Hippocampal formation (tissue), 2 donors: ENCODE data around the gene FGF6.
A peak's percentile ranks its signal among the peaks of the same experiment; 100 is the strongest.
"Not testable (repeated sequence)": the region's sequence is repeated elsewhere in the genome, so short reads cannot be mapped to it uniquely, and the experiment has no call there.

Experiments
- DNase-seq, 2 donors: peaks; one replicate each; lab custom pipeline; 2025; lab: John Stamatoyannopoulos, UW

Gene FGF6

GRCh38 chr12:4445156-4446101, at the start of gene FGF6:
FGF6 (minus strand) TSS chr12:4445815; CDS start chr12:4445570, 245 bp downstream.
- DNase-seq, result no peak

GRCh38 chr12:4490973-4491372, 45.4 kb upstream of the FGF6 start:
- no peak for DNase-seq

GRCh38 chr12:4489556-4489955, 43.9 kb upstream of the FGF6 start:
- DNase-seq, result no peak

- peak in 1 of 2 donors; percentile 43 for DNase-seq
Observed at GRCh38 chr12:4486980-4487379, 41.4 kb upstream of the FGF6 start.

- DNase-seq, result no peak
Observed at GRCh38 chr12:4486049-4486699, 40.6 kb upstream of the FGF6 start.

GRCh38 chr12:4483885-4484823, 38.5 kb upstream of the FGF6 start:
- DNase-seq, result no peak

GRCh38 chr12:4482936-4483335, 37.3 kb upstream of the FGF6 start:
- no peak for DNase-seq

- DNase-seq, result no peak
Observed at GRCh38 chr12:4478933-4479332, 33.3 kb upstream of the FGF6 start.

- DNase-seq, result no peak
Observed at GRCh38 chr12:4477129-4477528, 31.5 kb upstream of the FGF6 start.

- DNase-seq, result no peak
Observed at GRCh38 chr12:4472046-4472445, 26.4 kb upstream of the FGF6 start.

- no peak for DNase-seq
Observed at GRCh38 chr12:4471256-4471655, 25.6 kb upstream of the FGF6 start.

GRCh38 chr12:4468994-4469393, 23.4 kb upstream of the FGF6 start:
- no peak for DNase-seq

GRCh38 chr12:4460761-4461160, 15.1 kb upstream of the FGF6 start:
- no peak for DNase-seq

- DNase-seq, result not testable (repeated sequence)
Observed at GRCh38 chr12:4455849-4456248, 10.2 kb upstream of the FGF6 start.

GRCh38 chr12:4454315-4454860, 8.8 kb upstream of the FGF6 start:
- no peak for DNase-seq

GRCh38 chr12:4451694-4452093, 6.1 kb upstream of the FGF6 start:
- DNase-seq, result no peak

GRCh38 chr12:4450551-4451112, 5.0 kb upstream of the FGF6 start:
- DNase-seq, result no peak

GRCh38 chr12:4449851-4450221, 4.2 kb upstream of the FGF6 start:
- no peak for DNase-seq

GRCh38 chr12:4448943-4449850, 3.6 kb upstream of the FGF6 start:
- no peak for DNase-seq

- peak in 1 of 2 donors; percentile 28 for DNase-seq
Observed at GRCh38 chr12:4448371-4448940, 2.8 kb upstream of the FGF6 start.
